ENCODE measurements around the gene FBXO9. TPM values are rescaled to one million over a fixed set of nuclear protein-coding genes. Genes with fewer than 3 reads are reported as not detected.

The FBXO9 gene
- 42.7 and 42.8 TPM in 2 replicates for total RNA-seq (2014; rRNA removed; shearing (Covaris generic))

GRCh38 chr6:53065266-53066076 lies at the start of gene FBXO9:
Gene FBXO9, plus strand, starts transcription at chr6:53065404. Its CDS starts 386 bp downstream, at chr6:53065790.
- DNase-seq (ENCODE audit: low spot score): no peak

GRCh38 chr6:53015486-53015885 lies 49.7 kb upstream of the FBXO9 start:
- DNase-seq (ENCODE audit: low spot score): no peak

GRCh38 chr6:53018446-53018845 lies 46.8 kb upstream of the FBXO9 start:
- DNase-seq (ENCODE audit: low spot score): no peak

GRCh38 chr6:53020005-53020744 lies 45.0 kb upstream of the FBXO9 start:
- no peak for DNase-seq (ENCODE audit: low spot score)

GRCh38 chr6:53023323-53023722 lies 41.9 kb upstream of the FBXO9 start:
- no peak for DNase-seq (ENCODE audit: low spot score)

GRCh38 chr6:53026526-53026925 lies 38.7 kb upstream of the FBXO9 start:
- DNase-seq (ENCODE audit: low spot score): no peak

- DNase-seq (ENCODE audit: low spot score): no peak
These were observed 38.0 kb upstream of the FBXO9 start for GRCh38 chr6:53027131-53027718.

GRCh38 chr6:53028467-53028866 lies 36.7 kb upstream of the FBXO9 start:
- DNase-seq (ENCODE audit: low spot score): no peak

- DNase-seq (ENCODE audit: low spot score): no peak
These were observed 35.9 kb upstream of the FBXO9 start for GRCh38 chr6:53029257-53029656.

GRCh38 chr6:53029761-53030160 lies 35.4 kb upstream of the FBXO9 start:
- no peak for DNase-seq (ENCODE audit: low spot score)

GRCh38 chr6:53031281-53031680 lies 33.9 kb upstream of the FBXO9 start:
- DNase-seq (ENCODE audit: low spot score): no peak

- DNase-seq (ENCODE audit: low spot score): no peak
These were observed 32.4 kb upstream of the FBXO9 start for GRCh38 chr6:53032849-53033248.

- DNase-seq (ENCODE audit: low spot score): no peak
These were observed 31.4 kb upstream of the FBXO9 start for GRCh38 chr6:53033764-53034163.

GRCh38 chr6:53035549-53036213 lies 29.5 kb upstream of the FBXO9 start:
- DNase-seq (ENCODE audit: low spot score): no peak

GRCh38 chr6:53038141-53038540 lies 27.1 kb upstream of the FBXO9 start:
- DNase-seq (ENCODE audit: low spot score): no peak

GRCh38 chr6:53038596-53038995 lies 26.6 kb upstream of the FBXO9 start:
- DNase-seq (ENCODE audit: low spot score): no peak

GRCh38 chr6:53041356-53041755 lies 23.8 kb upstream of the FBXO9 start:
- DNase-seq (ENCODE audit: low spot score): no peak

GRCh38 chr6:53042112-53042511 lies 23.1 kb upstream of the FBXO9 start:
- peak; percentile 26 for DNase-seq (ENCODE audit: low spot score)

- no peak for DNase-seq (ENCODE audit: low spot score)
These were observed 21.6 kb upstream of the FBXO9 start for GRCh38 chr6:53043581-53043980.

- no peak for DNase-seq (ENCODE audit: low spot score)
These were observed 21.1 kb upstream of the FBXO9 start for GRCh38 chr6:53044071-53044470.

- DNase-seq (ENCODE audit: low spot score): no peak
These were observed 20.6 kb upstream of the FBXO9 start for GRCh38 chr6:53044572-53044971.

Data from HT-29 (cell line).